K562 (cell line): ENCODE data around the gene PGP. TPM values are rescaled to one million over a fixed set of nuclear protein-coding genes. Genes with fewer than 3 reads are reported as not detected.

ENCODE experiments used
- ARID2 ChIP-seq: fragments of 450-650 bp; IDR thresholded peaks from 2 replicates; pipeline ENCODE4 v1.6.1; 2017; ENCODE audit warnings: antibody characterized with exemption, mild to moderate bottlenecking
- ATF4 ChIP-seq: fragments of 450-650 bp; formaldehyde crosslinking; IDR thresholded peaks from 2 replicates; pipeline ENCODE4 v1.4.0; 2022; ENCODE audit warnings: mild to moderate bottlenecking, moderate library complexity
- BMI1 ChIP-seq: fragments of 150-350 bp; IDR thresholded peaks from 2 replicates; pipeline ENCODE4 v1.6.1; 2014; ENCODE audit warnings: low read length
- FOXK1 ChIP-seq: sonication (generic); formaldehyde crosslinking; IDR thresholded peaks from 2 replicates; pipeline ENCODE4 v1.8.0; 2022; ENCODE audit warnings: missing genetic modification reagents, mild to moderate bottlenecking, borderline replicate concordance
- FOXP1 ChIP-seq: sonication (generic); formaldehyde crosslinking; IDR thresholded peaks from 2 replicates; pipeline ENCODE4 v1.8.0; 2022; ENCODE audit warnings: mild to moderate bottlenecking, missing genetic modification reagents
- GMEB1 ChIP-seq: fragments of 250-450 bp; sonication (Bioruptor Pico); IDR thresholded peaks from 2 replicates; pipeline ENCODE4 v1.4.0; 2020; ENCODE audit warnings: mild to moderate bottlenecking
- HMG20B ChIP-seq: fragments of 250-450 bp; sonication (Bioruptor Pico); IDR thresholded peaks from 2 replicates; pipeline ENCODE4 v1.5.0; 2021; ENCODE audit warnings: mild to moderate bottlenecking
- HOMEZ ChIP-seq: fragments of 250-450 bp; sonication (Bioruptor Pico); IDR thresholded peaks from 2 replicates; pipeline ENCODE4 v1.4.0; 2020; ENCODE audit warnings: mild to moderate bottlenecking, moderate library complexity
- MYNN ChIP-seq, 2 experiments: sonication (generic); formaldehyde crosslinking in 1 of 2; IDR thresholded peaks; 2 replicates each; pipeline versions ENCODE4 v1.5.0 to v1.6.1; 2016 to 2020; ENCODE audit warnings: antibody characterized with exemption in 1 of 2, missing genetic modification reagents in 1 of 2
- OTX1 ChIP-seq: fragments of 450-650 bp; formaldehyde crosslinking; IDR thresholded peaks from 2 replicates; pipeline ENCODE4 v1.4.0; 2022; ENCODE audit warnings: mild to moderate bottlenecking
- PHF20 ChIP-seq: fragments of 450-650 bp; IDR thresholded peaks from 2 replicates; pipeline ENCODE4 v1.6.1; 2018; ENCODE audit not compliant: partially characterized antibody
- RFX7 ChIP-seq: fragments of 250-450 bp; sonication (Bioruptor Pico); IDR thresholded peaks from 2 replicates; pipeline ENCODE4 v1.5.1; 2021; ENCODE audit warnings: mild to moderate bottlenecking
- SP1 ChIP-seq: sonication (generic); formaldehyde crosslinking; IDR thresholded peaks from 2 replicates; pipeline ENCODE4 v1.8.1; 2022; ENCODE audit warnings: mild to moderate bottlenecking, missing genetic modification reagents
- SUPT5H ChIP-seq: fragments of 450-650 bp; IDR thresholded peaks from 2 replicates; pipeline ENCODE4 v1.6.1; 2016
- ZFP1 ChIP-seq: fragments of 450-650 bp; formaldehyde crosslinking; IDR thresholded peaks from 2 replicates; pipeline ENCODE4 v1.4.0; 2020; ENCODE audit warnings: mild to moderate bottlenecking, mixed read lengths
- ZMIZ1 ChIP-seq, 2 experiments: fragments of 150-350 bp in 1 of 2; IDR thresholded peaks; 2 replicates each; pipeline ENCODE4 v1.6.1; 2012 to 2016; ENCODE audit warnings: low read depth in 2 of 2, low read length in 2 of 2, mild to moderate bottlenecking in 1 of 2, moderate library complexity in 1 of 2
- ZNF146 ChIP-seq: IDR thresholded peaks from one replicate; pipeline ENCODE4 v1.6.1; 2018; ENCODE audit warnings: missing compliant biosample characterization; ENCODE audit not compliant: unreplicated experiment
- ZNF57 ChIP-seq: fragments of 450-650 bp; formaldehyde crosslinking; IDR thresholded peaks from 2 replicates; pipeline ENCODE4 v1.4.0; 2020; ENCODE audit warnings: mild to moderate bottlenecking, moderate library complexity
- ZNF707 ChIP-seq: fragments of 250-450 bp; sonication (Bioruptor Pico); conservative IDR thresholded peaks from 2 replicates; pipeline ENCODE4 v1.8.0; 2022; ENCODE audit warnings: inconsistent platforms, mild to moderate bottlenecking, moderate library complexity
- ZNF740 ChIP-seq, 3 experiments: fragments of 200-800 bp in 1 of 3; sonication (Bioruptor generic) in 1 of 3; sonication (generic) in 1 of 3; formaldehyde crosslinking in 1 of 3; IDR thresholded peaks; 2 replicates each; pipeline versions ENCODE4 v1.6.1 to v1.8.0; 2016 to 2022; ENCODE audit warnings: mild to moderate bottlenecking in 2 of 3, missing compliant biosample characterization in 2 of 3, missing genetic modification characterization in 2 of 3, missing genetic modification reagents in 1 of 3
- ZSCAN32 ChIP-seq: fragments of 450-650 bp; formaldehyde crosslinking; IDR thresholded peaks from 2 replicates; pipeline ENCODE4 v1.4.0; 2020; ENCODE audit warnings: mild to moderate bottlenecking, moderate library complexity
- polyA plus RNA-seq, 8 experiments: library from polyadenylated mRNA; depleted of rRNA in 4 of 8; stranded (reverse) in 5 of 8; unstranded in 3 of 8; fragments of >200 nt; fragmentation: Nextera tagmentation in 2 of 8; fragmentation: Illumina TruSeq in 1 of 8; extraction: Ambion mirVana in 2 of 8; extraction: Trizol in 1 of 8; gene quantifications; 2 replicates each; pipeline versions ENCODE4 v1.2.1 to v1.2.3, GENCODE V29; 2011 to 2014; ENCODE audit warnings: inconsistent platforms in 1 of 8, missing spikeins in 1 of 8
- total RNA-seq, 7 experiments: library from RNA; depleted of rRNA in 6 of 7; stranded (reverse); fragments of >200 nt in 6 of 7; fragmentation: Illumina TruSeq in 2 of 7; extraction: Trizol in 2 of 7; gene quantifications; 2 replicates each; pipeline versions ENCODE4 v1.2.1 to v1.2.3, GENCODE V29; 2011 to 2021; ENCODE audit warnings: low replicate concordance in 1 of 7

PGP gene
- total and polyA plus RNA-seq, 9 of the 15 experiments (the other 6 are each of a cell fraction or from before 2014, with no cell fraction given): 1.1 to 57.6 (median 19.6) TPM

GRCh38 chr16:2211923-2212347 lies 2.7 kb downstream of the PGP start (continued):
- TF ChIP-seq SP1 (CRISPR knock-in tag) (no peak), ZNF707 (CRISPR knock-in tag) (no peak), MYNN (IDR thresholded peaks at IDR 0.05) (no peak), MYNN (CRISPR knock-in tag; IDR thresholded peaks at IDR 0.05) (no peak), OTX1 (no peak), ZNF740 (CRISPR knock-in tag; IDR thresholded peaks at IDR 0.05) (no peak), ZNF740 (tag; IDR thresholded peaks at IDR 0.05) (no peak), ZMIZ1 (IDR thresholded peaks at IDR 0.05; ENCODE audit: low read depth in 2 of 2, low read length in 2 of 2) (no peak), ZNF146 (no peak), ARID2 (no peak), PHF20 (no peak), BMI1 (no peak), HOMEZ (CRISPR knock-in tag) (no peak), ZFP1 (no peak), ZNF57 (CRISPR knock-in tag) (no peak), FOXP1 (CRISPR knock-in tag) (no peak), HMG20B (no peak), ZSCAN32 (CRISPR knock-in tag) (no peak), SUPT5H (peak; percentile 57), ATF4 (CRISPR knock-in tag) (no peak), FOXK1 (CRISPR knock-in tag) (no peak), RFX7 (CRISPR knock-in tag) (no peak), GMEB1 (CRISPR knock-in tag) (no peak)
